Common myeloid progenitor, CD34-positive (primary cell): ENCODE measurements around the gene GADD45A.

Experiments used
- CTCF ChIA-PET: fragments of 350-600 bp; sonication (Branson Sonifier 250); formaldehyde crosslinking; loops from one replicate; lab custom pipeline; 2021; ENCODE audit warnings: antibody characterized with exemption; lab: Charles Lee
- POLR2A ChIA-PET: fragments of 350-600 bp; sonication (Branson Sonifier 250); formaldehyde crosslinking; loops from one replicate; lab custom pipeline; 2021; ENCODE audit warnings: antibody characterized with exemption; lab: Charles Lee
- DNase-seq, 3 donors: peaks; one replicate each; pipeline versions ENCODE4 v3.0.0 to v3.0.0-alpha.2; 2013
- H3K27ac ChIP-seq, 2 experiments: 1 replicate in 1 of 2; 2 replicates in 1 of 2; pipeline ENCODE4 v1.7.0; 2013; ENCODE audit warnings: inconsistent platforms in 2 of 2, low read length in 2 of 2, mild to moderate bottlenecking in 2 of 2, low read depth in 1 of 2, moderate library complexity in 1 of 2; ENCODE audit not compliant: severe bottlenecking in 2 of 2, insufficient read depth in 1 of 2, poor library complexity in 1 of 2
- H3K27me3 ChIP-seq, 5 experiments: replicated peaks in 2 of 5; 1 replicate in 3 of 5; 2 replicates in 2 of 5; pipeline versions ENCODE4 v1.6.1 to v1.7.0; 2013; ENCODE audit warnings: low read length in 4 of 5, mild to moderate bottlenecking in 2 of 5, moderate library complexity in 2 of 5, inconsistent platforms in 1 of 5; ENCODE audit not compliant: insufficient read depth in 5 of 5, control insufficient read depth in 4 of 5
- H3K36me3 ChIP-seq, 4 experiments: 1 replicate in 2 of 4; 2 replicates in 2 of 4; pipeline versions ENCODE4 v1.6.1 to v1.7.0; 2013; ENCODE audit warnings: low read length in 3 of 4, control low read depth in 1 of 4, mild to moderate bottlenecking in 1 of 4; ENCODE audit not compliant: control insufficient read depth in 4 of 4, insufficient read depth in 4 of 4
- H3K4me1 ChIP-seq, 4 experiments: 1 replicate in 3 of 4; 2 replicates in 1 of 4; pipeline versions ENCODE4 v1.6.1 to v1.7.1; 2013; ENCODE audit warnings: low read length in 3 of 4, mild to moderate bottlenecking in 3 of 4, control low read depth in 1 of 4, inconsistent platforms in 1 of 4, moderate library complexity in 1 of 4; ENCODE audit not compliant: control insufficient read depth in 4 of 4, insufficient read depth in 4 of 4; ENCODE audit errors: control extremely low read depth in 1 of 4
- H3K4me3 ChIP-seq, 7 experiments: 1 replicate in 4 of 7; 2 replicates in 3 of 7; pipeline versions ENCODE4 v1.5.1 to v1.7.0; 2013; ENCODE audit warnings: mild to moderate bottlenecking in 7 of 7, low read length in 6 of 7, moderate library complexity in 6 of 7, inconsistent platforms in 2 of 7, low read depth in 2 of 7, control low read depth in 1 of 7; ENCODE audit not compliant: insufficient read depth in 4 of 7, control insufficient read depth in 1 of 7; ENCODE audit errors: extremely low read depth in 1 of 7
- H3K9me3 ChIP-seq, 5 experiments: 1 replicate in 4 of 5; 2 replicates in 1 of 5; pipeline versions ENCODE4 v1.6.1 to v1.7.1; 2013; ENCODE audit warnings: low read length in 4 of 5, mild to moderate bottlenecking in 2 of 5, inconsistent platforms in 1 of 5, low read depth in 1 of 5, moderate library complexity in 1 of 5; ENCODE audit not compliant: control insufficient read depth in 4 of 5, insufficient read depth in 2 of 5; ENCODE audit errors: control extremely low read depth in 1 of 5
- WGBS: methylation state at CpG from one replicate; pipeline ENCODE4 v1.1.5; 2013; ENCODE audit not compliant: insufficient coverage; 5-methylcytosine and 5-hydroxymethylcytosine counted together

The GADD45A gene

GRCh38 chr1:67721650-67722291, 36.8 kb downstream of the GADD45A start:
- no peaks in the 10 kb centered on the region for H3K36me3 ChIP-seq
- H3K27ac ChIP-seq = no peak overlapping the region
- no peak overlapping the region for H3K4me3 ChIP-seq
- no peaks in the 10 kb centered on the region for H3K27me3 ChIP-seq
- H3K9me3 ChIP-seq = no peaks in the 10 kb centered on the region
- ChIA-PET POLR2A (no interaction called here), CTCF (interaction anchor here (1.2 to 2.1 kb wide), 3 partner anchors 37 to 45 kb away, joined by 4 to 5 read pairs (median 4); partner anchors contain the start of gene GADD45A)
- DNase-seq = no peak
- WGBS = 50% methylated on average over 1 of the region's 2 CpGs
- H3K4me1 ChIP-seq = peaks cover 14 to 33% (median 19%) of the 10 kb centered on the region in 4 experiments

- no peak for DNase-seq
- Histone ChIP-seq H3K9me3 (no peaks in the 10 kb centered on the region), H3K36me3 (no peaks in the 10 kb centered on the region), H3K4me3 (no peak overlapping the region), H3K27ac (no peak overlapping the region), H3K4me1 (peaks cover 14 to 33% (median 19%) of the 10 kb centered on the region in 4 experiments), H3K27me3 (no peaks in the 10 kb centered on the region)
- WGBS = 93% methylated on average over 4 of the region's 4 CpGs
- ChIA-PET POLR2A (no interaction called here), CTCF (interaction anchor here (1.2 to 2.1 kb wide), 3 partner anchors 38 to 45 kb away, joined by 4 to 5 read pairs (median 4); partner anchors contain the start of gene GADD45A)
Measured at GRCh38 chr1:67722292-67722944, 37.4 kb downstream of the GADD45A start.

DNA sequence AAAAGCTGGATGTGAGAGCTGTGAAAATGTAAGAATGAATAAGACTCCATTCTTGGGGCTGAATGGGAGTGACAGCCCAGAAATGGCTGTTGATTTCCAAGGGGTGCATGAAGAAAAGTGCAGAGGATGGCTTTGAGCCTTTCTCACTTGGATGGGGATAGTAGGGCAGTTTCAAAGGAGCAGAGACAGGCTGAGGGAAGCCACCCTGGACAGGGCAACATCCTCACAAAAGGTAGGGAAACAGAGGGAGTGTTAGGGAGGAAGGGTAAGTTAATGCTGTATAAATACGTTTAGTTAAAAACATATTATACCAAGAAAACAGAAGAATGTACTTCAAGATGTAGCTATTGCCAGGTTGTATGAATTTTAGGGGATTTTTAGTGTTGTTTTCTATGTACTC, 38.1 kb downstream of the GADD45A start:
- Histone ChIP-seq H3K27me3 (no peaks in the 10 kb centered on the region), H3K4me1 (peaks cover 14 to 33% (median 19%) of the 10 kb centered on the region in 4 experiments), H3K4me3 (no peak overlapping the region), H3K27ac (no peak overlapping the region), H3K9me3 (no peaks in the 10 kb centered on the region), H3K36me3 (no peaks in the 10 kb centered on the region)
- DNase-seq = no peak
- CTCF ChIA-PET = interaction anchor here (1.7 to 2.4 kb wide), 2 partner anchors 18 to 161 kb away, joined by 3 to 6 read pairs; no protein-coding TSS in a partner anchor
- WGBS = no CpG with 5 or more reads among the region's 1 CpG
- POLR2A ChIA-PET = no interaction called here

GRCh38 chr1:67723620-67724019, 38.6 kb downstream of the GADD45A start:
- CTCF ChIA-PET = interaction anchor here (1.7 to 2.4 kb wide), 2 partner anchors 18 to 162 kb away, joined by 3 to 6 read pairs; no protein-coding TSS in a partner anchor
- POLR2A ChIA-PET = no interaction called here
- WGBS = 50% methylated on average over 2 of the region's 2 CpGs
- peak in 2 of 3 donors; percentile 73 to 81 for DNase-seq
- Histone ChIP-seq H3K9me3 (no peaks in the 10 kb centered on the region), H3K36me3 (no peaks in the 10 kb centered on the region), H3K27me3 (no peaks in the 10 kb centered on the region), H3K4me1 (peaks cover 14 to 33% (median 19%) of the 10 kb centered on the region in 4 experiments), H3K4me3 (no peak overlapping the region), H3K27ac (no peak overlapping the region)

DNA sequence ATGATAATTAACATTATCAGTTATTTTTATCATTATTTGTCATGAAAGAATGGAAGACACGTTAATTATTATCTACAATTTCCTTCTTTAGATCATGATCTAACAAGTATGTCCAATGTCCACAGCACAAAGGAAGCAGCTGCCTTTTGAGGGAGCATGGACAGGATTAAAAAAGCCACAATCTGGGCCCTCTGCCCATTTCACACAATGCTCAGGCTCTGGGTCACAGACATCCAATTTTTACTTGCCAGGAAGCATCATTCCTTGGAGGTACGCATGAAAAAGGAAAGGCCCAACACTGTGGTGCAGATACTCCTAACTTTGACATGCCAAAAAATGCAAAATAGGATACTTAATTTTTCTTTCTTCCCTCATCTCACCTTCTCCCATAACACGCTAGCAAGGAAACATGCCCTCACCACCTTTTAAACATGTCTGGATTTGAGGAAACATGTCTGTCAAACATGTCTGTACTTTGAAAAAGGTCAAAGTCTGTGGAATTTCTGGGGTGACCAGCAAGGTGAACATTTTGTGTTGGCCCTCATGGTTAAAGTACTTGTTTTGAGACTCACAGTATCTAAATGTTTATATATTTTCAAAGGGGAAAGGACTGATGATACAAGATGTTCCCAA, 40.0 kb downstream of the GADD45A start:
- H3K27ac ChIP-seq = no peak overlapping the region
- ChIA-PET CTCF (interaction anchor here (2.4 kb wide), 1 partner anchor 16 kb away, joined by 6 read pairs; no protein-coding TSS in a partner anchor), POLR2A (no interaction called here)
- H3K4me1 ChIP-seq = peaks cover 14 to 26% (median 16%) of the 10 kb centered on the region in 4 experiments
- 63% methylated on average over 1 of the region's 3 CpGs for WGBS
- H3K27me3 ChIP-seq = no peaks in the 10 kb centered on the region
- no peaks in the 10 kb centered on the region for H3K36me3 ChIP-seq
- H3K9me3 ChIP-seq = no peaks in the 10 kb centered on the region
- no peak overlapping the region for H3K4me3 ChIP-seq
- DNase-seq = peak in 2 of 3 donors; percentile 38 to 66

DNA sequence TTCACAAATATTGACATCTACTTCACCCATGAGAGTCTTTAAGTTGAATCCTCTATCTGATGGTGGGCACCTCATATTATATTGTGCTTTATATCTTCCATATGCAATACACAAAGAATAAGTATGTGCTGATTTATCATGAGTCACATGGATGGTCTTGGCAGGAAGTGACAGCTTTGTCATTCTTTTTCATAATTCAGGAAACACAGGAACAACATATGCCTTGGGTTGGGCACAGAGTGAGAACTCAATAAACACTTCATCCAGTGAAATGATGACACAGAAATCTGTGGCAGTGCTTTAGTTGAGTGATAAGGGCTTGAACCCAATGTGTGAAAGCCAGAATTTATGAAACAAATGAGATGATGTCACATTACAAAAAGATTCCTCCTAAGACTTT, 41.2 kb downstream of the GADD45A start:
- Histone ChIP-seq H3K36me3 (no peaks in the 10 kb centered on the region), H3K27me3 (no peaks in the 10 kb centered on the region), H3K27ac (no peak overlapping the region), H3K9me3 (no peaks in the 10 kb centered on the region), H3K4me3 (no peak overlapping the region), H3K4me1 (peaks cover 9 to 23% (median 16%) of the 10 kb centered on the region in 4 experiments)
- ChIA-PET POLR2A (no interaction called here), CTCF (no interaction called here)
- DNase-seq = no peak
